HG02610 (cell line): Measurements from ENCODE around the gene PON1.

ENCODE experiments used
- ATAC-seq: cut with Tn5 transposase; IDR thresholded peaks from one replicate; pipeline ENCODE4 v1.9.1; 2021; ENCODE audit warnings: mild to moderate bottlenecking, moderate library complexity; ENCODE audit not compliant: unreplicated experiment

The PON1 gene

DNA sequence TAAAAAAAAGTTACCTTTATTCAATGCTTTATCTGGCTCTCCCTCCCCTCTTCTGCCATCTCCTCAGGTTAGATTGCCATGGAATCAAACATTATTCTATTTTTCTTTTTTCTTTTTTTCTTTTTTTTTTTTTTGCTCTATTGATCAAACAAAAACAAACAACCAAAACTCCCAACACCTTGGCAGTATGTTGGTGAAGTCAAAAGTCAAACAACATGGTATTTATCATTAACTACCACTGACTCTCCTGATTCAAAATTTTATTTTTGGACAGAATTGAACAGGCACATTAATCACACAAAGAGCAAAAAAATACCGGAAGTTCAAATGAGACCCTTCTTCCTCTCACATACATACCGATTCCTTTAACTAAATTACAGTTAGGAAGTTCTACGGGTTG lies 6.4 kb downstream of the PON1 start:
- ATAC-seq: no peak

DNA sequence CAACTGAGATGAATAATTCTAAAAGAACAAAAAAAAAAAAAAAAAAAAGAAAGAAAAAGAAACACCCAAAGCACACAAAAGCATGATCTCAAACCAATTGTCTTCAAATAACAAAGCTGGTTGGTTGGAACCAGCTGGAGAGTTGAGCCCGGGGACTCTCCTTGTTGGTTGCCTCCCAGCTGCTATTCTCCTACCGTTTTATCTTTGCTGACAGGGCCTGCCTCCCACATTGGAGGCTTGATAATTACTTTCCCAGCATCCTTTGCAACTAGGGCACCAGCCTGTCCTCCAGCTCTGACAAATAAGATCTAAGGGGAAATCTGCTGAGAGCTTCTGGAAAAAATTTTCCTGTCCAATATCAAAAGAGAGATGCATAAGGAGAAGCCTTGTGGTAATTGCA lies 6.8 kb downstream of the PON1 start:
- ATAC-seq: no peak

DNA sequence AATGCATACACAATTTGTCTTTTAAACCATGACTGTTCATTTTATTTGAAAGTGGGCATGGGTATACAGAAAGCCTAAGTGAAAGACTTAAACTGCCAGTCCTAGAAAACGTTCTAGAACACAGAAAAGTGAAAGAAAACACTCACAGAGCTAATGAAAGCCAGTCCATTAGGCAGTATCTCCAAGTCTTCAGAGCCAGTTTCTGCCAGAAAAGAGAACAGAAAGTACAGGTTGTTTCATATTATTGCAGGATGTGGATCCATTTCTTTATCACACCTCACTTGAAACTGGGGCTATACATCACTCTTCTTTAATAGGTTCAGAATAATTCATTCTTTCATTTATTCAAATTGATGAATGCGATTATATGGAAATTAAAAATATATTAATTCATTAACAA lies 7.7 kb downstream of the PON1 start:
- ATAC-seq: peak; percentile 73

GRCh38 chr7:95312561-95312960 lies 11.8 kb downstream of the PON1 start:
- no peak for ATAC-seq

- no peak for ATAC-seq
Observed at GRCh38 chr7:95311389-95311788, 12.9 kb downstream of the PON1 start.

- ATAC-seq: no peak
Observed at GRCh38 chr7:95309951-95310350, 14.4 kb downstream of the PON1 start.

DNA sequence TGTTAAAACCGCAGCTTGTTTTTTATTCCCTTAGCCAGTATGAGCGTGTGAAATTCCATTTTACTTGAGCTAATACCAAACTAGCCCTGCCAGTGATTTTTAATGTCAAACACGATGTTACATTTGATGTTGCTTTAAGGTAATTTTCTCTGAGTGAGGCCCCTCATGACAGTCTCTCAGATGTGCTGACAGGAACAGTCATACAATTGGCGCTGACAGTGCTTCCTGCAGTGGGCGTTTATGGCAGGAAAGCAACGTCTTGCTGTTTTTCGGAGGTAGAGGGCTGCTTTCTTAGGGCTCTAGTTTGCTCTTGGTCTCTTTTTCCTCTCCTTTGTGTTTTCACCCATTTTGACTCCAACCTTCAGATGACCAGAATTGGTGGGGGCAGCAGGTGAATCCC lies 19.3 kb downstream of the PON1 start:
- ATAC-seq: no peak

DNA sequence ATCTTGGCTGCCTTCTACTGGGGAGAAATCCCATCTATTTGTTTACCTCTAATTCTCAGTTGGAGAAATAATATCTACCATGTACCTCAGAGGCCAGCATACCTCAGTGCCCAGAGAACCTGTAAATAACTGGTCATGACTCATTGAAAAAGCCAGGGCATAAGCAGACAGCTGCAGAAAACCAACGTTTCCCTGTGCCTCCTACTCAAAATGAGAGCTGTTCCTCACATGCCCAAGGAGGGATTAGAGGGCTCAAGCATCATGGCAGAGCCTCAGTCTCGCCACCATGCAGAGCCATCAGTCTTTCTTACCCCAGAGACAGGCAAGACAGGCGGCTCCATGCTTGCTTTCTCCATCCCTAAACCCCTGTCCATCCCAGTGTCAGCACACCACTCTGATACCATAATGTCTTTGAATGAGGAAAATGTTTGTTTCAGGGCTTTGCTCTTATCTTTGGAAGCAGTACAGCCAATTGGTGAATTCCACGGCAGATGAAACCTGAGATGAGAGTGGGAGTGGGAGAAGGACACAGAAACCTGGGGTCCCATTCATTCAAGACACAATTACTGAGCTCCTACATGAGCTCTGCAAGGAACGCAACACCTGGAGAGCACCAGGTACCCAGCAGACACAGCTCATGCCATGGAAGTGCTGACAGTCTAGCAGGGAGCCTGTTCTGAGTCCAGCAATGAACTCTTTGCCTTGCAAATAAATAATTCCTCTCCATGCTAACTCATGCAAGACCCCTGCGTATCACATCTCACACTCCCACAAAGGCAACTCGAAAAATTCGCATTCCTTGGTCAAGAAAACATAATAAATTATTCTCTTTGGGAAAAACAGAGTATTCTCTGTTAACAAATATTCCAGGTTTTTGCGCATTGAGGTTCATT lies 21.1 kb downstream of the PON1 start:
- no peak for ATAC-seq

DNA sequence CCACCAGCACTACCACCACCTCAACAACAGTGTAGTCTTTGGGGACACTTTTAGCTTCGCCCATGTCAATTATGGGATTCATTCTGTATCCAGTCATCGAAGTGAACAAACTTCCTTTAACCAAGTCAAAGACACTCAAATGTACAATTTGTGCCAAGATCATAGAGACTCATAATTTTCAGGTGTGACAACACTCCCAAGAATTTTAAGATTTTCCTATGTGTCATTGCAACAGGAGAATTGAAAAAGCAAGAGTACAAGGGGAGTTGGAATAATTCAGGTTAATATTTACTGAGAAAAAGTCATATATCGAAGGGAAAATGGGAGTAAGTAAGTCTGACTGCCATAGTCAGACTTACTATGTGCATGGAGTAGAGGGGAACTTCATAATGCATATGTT lies 26.2 kb downstream of the PON1 start:
- no peak for ATAC-seq

- ATAC-seq: no peak
Observed at GRCh38 chr7:95297041-95297440, 27.3 kb downstream of the PON1 start.

- ATAC-seq: no peak
Observed at GRCh38 chr7:95296456-95296855, 27.9 kb downstream of the PON1 start.

- no peak for ATAC-seq
Observed at GRCh38 chr7:95295397-95295796, 28.9 kb downstream of the PON1 start.

DNA sequence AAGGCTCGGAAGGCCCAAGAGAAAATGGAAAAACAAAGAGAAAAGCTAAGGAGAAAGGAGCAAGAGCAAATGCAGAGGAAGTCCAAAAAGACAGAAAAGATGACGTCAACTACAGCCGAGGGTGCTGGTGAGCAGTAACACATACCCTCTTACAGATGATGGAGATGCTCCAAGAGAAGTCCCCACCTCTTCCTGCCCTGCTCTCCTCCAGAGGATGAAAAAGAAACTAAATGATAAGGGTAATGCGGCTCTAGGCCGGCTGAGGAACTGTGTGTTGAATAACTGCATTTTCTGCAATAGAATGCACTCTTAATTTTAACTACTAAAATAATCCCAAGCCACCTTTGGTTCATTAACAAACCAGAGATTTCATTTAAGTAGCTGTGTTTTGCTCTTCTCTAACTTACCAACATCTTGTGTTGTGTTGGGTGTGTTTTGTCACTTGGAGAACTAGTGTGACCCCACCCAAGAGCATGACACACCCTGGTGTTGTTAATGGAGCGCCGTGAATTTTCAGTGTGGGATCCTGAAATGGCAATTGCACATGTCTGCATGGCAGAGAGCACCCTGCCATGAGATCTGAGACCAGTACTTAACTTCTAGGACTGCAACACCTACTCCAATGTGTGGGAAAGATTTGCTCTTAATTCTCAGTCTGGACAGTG lies 34.0 kb downstream of the PON1 start:
- no peak for ATAC-seq

GRCh38 chr7:95286096-95286495 lies 38.2 kb downstream of the PON1 start:
- ATAC-seq: no peak

- no peak for ATAC-seq
Observed at GRCh38 chr7:95279417-95279816, 44.9 kb downstream of the PON1 start.

DNA sequence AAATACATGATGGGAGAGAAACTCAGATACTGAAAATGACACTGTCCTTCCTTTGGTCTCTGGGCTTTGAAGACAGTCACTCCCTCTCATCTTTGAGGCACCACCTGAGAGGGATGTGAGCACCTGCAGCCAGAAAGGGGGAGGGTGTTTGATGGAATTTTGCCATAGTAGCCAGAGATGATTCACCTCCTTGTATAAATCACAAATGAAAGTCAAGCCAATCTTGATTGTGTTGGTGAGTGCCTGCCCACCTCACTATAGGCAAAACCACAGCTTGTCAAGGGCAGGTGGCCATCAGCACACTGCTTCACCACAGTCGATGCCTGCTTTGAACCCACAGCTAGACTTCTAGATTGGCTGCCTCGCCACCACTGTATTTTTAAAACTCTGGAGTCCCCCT lies 48.2 kb downstream of the PON1 start:
- ATAC-seq: no peak

GRCh38 chr7:95269640-95270039 lies 54.7 kb downstream of the PON1 start:
- peak; percentile 48 for ATAC-seq

DNA sequence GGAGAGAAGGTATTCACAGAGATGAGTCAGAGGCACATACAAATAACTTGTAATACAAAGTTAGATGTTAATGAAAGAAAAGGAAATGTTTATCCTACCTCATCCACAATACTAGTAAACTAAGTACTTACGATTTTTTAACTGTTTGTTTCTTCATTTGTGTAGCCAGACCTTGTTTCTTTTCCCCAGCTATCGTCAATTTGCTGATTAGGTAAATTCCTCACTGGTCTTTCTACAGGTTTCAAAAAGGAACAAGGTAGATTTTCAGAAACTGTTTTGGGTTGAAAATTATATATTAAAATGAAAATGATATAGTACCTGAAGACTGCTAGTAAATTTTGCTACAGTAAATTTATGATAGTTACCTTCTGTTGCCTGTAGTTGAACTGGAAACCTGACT lies 56.6 kb downstream of the PON1 start:
- ATAC-seq: no peak

DNA sequence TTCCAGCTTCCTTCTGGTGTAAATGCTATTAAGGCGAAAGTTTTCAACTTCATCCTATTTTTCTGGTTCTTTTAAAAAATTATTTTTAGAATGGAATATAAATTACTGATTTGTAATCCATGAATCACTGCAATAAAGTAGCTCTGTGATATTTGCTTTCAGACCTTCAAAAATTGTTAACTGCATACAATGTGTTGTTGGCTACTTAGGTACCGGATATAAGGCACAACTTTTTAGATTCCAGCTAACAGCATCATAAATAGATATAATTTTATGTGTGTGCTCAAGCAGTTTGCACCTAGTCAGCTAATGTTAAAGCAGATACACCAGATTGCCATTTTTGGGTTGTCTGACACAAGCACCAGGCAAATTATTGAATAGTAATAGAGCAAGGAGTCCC lies 58.7 kb downstream of the PON1 start:
- ATAC-seq: no peak

GRCh38 chr7:95264363-95264891 lies 59.9 kb downstream of the PON1 start:
- no peak for ATAC-seq

DNA sequence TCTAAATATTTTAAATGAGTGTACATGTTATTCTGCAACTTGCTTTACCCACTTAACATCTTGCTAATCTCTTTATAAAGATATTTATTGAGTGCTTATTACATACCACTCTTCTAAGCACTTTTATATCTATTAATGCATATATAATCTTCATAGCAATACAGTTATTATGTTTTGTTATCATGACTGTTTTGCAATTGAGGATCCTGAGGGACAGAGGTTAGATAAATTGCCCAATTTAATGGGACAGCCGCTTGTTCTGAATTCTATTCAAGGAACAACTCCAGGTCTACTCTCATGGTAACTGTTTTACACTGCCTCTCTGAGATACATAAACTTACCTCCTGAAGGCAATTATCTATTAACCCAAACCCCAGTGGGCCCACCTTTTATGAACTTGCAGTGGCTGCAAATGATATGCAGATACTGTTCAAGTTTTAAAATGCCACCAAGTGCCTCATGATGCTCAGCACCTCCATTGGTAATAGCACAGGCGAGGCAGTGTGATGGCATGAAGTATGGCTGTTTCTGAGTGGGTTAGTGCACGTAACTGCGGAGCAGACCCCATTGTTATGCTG lies 60.5 kb downstream of the PON1 start:
- ATAC-seq: no peak

GRCh38 chr7:95262875-95263274 lies 61.5 kb downstream of the PON1 start:
- no peak for ATAC-seq
